Activated CD8-positive, alpha-beta memory T cell treated with anti-CD3 and anti-CD28 coated beads, Interleukin-2, amount 50 U/mL, for 24 hours (primary cell): Measurements from ENCODE around the gene POMGNT2.
"Not testable (repeated sequence)": the region's sequence is repeated elsewhere in the genome, so short reads cannot be mapped to it uniquely, and the experiment has no call there.

Source experiments
- DNase-seq: peaks from one replicate; pipeline ENCODE4 v3.0.0-alpha.2; 2020; ENCODE audit errors: extremely low read depth

POMGNT2 gene

DNA sequence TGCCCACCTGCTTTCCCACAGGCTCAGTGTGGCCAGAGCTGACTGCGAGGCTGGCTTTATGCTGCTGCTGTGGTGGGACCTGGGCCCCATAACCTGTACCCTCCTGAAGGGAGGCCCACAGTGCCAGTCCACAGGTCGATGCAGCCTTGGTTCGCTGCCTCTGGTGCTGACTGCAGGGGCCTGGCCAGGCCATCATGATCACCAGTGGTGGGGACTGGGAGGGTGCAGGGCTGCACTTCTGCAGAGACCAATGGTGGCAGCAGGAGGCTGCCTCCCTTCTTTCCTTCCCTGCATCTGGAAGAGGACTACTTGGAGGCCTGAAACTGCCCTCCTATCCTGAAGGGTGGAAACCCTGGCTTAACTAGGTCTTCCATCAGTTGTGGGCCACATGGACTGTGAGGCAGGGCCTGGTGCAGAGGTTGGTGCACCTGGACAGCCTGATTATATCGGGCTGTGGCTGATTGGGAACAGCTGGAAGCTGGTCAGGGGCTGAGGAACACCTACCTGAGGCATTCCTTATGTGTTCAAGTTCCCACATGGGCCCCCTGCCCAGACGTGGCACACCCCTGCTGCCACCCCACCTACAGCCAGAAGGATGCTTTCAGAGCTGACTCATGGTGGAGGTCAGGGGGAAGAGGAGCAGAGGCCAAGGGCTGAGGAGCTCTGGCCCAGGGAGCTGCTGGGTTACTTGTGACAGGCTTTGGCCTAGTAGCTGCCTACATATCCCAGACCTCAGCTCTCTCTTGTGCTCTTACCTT lies 29.8 kb downstream of the POMGNT2 start:
- DNase-seq = no peak

DNA sequence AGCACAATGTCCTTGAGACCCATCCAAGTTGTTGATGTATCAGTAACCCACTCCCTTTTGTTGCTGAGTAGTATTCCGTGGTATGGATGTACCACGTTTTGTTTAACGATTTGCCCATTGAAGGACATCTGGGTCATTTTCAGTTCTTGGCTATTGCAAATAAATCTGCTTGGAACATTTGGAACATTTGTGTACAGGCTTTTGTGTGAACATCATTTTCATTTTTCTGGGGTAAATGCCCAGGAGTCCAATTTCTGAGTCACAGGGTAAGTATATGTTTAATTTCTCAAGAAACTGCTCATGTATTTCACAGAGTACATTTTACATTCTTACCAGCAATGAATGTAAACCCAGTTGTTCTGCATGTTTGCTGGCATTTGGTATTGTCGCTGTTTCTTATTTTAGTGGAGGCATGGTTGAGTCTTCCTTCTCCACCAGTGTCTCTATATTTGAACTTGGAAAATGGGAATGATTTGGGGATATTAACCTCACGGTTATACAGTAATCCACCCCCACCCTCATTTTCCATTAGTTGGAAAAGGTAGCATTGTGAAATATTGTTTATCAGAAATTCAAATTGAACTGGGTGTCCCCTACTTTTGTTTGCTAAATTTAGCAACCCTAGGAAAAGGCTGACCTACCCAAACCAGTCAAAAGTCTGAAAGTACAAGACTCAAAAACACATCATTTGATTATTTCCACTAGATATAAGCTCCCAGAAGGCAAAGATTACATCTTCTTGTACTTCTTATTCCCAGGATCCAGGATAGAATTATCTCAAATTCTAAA lies 30.8 kb downstream of the POMGNT2 start:
- no peak for DNase-seq

DNA sequence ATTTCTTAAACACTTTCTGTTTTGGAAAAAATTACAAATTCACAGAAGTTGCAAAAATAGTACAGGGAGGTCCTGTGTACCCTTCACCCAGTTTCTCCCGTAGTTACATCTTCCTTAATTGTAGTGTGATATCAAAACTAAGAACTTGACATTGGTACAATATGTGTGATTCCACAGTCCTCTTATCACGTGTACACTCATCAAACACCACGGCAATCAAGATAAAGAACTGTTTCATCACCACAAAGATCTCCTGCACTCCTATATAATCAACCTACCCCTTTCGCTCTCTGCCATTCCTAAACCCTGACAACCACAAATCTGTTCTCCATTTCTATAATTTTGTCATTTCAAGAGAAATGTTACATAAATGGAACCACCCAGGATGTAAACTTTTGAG lies 31.4 kb downstream of the POMGNT2 start:
- no peak for DNase-seq

DNA sequence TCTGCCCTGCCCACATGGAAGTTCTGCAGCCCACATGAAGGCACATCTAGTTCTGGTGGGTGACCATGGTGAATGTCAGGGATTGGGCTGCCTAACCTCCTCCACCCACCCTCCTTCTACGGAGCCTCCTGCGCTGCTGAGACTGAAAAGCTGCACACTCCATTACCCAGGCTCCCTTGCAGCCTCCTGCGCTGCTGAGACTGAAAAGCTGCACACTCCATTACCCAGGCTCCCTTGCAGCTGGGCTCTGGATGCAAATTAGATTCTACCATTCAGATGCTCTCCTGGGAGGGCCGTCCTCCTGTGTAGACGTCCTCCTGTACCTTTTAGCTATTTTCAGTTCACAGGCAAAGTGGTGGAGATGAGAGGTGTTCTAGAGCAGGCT lies 32.1 kb downstream of the POMGNT2 start:
- no peak for DNase-seq

DNA sequence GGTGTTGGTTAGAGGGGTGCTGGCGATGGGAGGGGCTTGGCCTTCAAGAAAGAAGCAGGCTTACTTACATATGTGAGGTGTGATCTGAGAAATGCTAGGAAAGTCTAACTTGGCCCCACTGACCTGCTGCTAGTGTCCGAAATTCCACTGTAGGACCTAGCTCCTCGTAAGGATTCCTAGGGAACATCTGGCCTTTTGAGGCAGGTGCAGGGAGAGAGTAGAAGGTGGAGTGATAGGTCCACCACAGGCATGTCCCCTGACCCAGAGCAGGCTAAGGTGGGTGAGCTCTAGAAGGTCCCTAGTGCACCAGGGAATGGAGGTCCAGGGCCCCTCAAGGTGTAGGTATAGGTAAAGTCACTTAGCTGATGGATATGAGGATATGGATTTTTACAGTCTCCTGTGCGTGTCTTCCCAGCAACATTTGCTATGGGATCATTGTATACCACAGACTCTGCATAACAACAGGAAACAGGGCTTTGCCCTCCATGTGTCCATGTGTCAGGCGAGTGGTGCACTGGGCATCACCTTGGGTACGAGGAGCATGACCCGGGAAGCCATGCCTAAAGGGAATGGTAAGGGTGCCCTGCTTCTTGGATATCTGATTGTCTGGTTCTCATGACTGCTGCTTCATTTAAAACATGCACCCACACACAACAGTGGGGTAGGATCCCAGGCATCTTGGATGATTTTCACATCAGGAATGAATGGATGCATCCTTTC lies 32.6 kb downstream of the POMGNT2 start:
- DNase-seq = no peak

DNA sequence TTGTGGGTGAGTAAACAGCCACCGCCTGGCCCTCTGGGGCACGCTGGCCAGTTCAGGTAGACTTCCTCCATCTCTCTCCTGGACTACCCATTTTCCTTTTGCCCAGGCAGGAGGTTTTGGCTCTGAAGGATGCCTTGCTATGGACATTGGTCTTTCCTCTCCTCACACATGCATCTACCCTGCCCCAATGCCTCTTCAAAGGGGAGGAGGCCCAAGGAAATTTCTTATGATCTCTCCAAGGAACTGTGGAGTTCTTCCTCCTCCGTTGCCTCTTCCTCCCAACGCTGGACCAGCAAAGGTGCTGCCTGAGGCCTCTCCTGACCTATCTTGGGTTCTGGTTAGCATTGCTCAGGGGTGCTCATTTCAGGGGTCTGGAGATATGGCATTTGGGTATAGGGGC lies 33.5 kb downstream of the POMGNT2 start:
- DNase-seq = no peak

DNA sequence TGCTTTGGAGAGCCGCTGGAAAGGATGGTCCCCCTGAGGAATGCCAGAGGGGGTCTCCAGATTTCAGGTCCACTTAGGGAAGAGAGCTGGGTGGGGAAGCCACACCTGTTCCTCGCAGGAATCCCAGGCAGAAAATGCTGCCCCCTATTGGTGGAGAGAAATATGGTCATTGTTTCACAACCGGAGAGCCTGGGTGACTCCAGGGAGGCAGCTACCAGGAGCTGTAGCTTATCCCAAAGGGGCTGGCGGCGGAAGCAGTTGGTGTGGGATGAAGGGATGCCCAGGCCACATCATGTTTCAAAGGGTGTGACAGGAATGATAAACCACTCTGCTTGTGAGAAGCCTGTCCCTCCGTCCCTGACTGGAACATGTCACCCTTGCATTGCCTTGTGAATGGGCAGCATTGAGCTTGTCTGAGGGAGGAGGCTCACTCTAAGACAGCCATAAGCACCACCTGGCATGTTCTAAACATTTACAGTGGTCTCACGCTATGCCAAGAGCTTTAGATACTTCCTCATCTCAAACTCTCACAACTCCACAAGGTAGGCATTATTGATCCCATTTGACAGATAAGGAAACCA lies 34.5 kb downstream of the POMGNT2 start:
- no peak for DNase-seq

DNA sequence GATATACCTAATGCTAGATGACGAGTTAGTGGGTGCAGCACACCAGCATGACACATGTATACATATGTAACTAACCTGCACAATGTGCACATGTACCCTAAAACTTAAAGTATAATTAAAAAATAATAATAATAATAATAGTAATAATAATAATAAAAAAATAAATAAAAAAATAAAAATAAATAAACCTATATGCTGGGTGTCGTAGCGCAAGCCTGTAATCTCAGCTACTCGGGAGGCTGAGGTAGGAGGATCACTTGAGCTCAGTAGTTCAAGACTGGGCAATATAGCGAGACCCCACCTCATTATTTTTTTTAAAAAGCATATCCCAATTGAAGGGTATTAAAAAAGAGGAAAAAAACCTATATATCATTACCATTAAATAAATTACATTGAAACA lies 35.2 kb downstream of the POMGNT2 start:
- DNase-seq = not testable (repeated sequence)

DNA sequence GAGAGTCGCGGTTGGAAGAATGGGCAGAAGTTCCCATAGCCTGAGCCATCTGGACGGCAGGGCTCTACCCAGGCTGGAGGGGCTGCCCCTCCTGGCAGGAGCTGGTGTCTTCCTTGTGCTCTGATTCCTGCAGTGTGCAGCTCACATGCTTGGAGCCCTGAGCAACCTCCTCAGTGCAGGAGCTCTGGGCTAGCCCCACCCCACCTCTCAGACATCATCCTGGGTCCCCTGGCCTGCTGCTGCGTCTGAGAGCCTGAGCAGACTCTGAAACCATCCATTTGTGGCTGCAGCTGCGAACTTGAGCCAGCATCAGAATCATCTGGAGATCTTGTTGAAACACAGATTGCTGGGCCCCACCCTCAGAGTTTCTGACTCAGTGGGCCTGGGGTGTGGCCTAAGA lies 42.8 kb downstream of the POMGNT2 start:
- DNase-seq = no peak

DNA sequence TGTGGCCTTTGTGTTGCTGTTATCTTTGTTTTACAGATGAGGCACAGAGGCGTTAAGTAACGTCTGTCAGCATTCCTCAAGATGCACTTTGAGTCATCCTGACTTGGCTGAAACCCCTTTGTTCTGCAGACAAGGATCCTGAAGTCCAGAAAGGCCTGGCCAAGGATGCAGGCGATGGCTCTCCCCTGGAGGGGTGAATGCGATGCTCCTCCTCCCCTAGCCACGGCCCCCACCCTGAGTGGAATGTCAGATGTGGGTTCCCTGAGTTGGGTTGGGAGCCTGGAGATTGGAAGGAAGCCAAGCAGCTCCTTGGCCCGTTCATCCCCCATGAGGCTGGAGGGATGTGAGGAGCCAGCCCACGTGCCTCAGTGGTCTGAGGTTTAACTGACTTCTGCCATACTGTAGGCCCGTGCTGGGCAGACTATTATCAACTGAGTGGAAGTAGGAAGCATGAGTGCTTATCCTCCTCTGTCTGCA lies 43.3 kb downstream of the POMGNT2 start:
- DNase-seq = no peak

DNA sequence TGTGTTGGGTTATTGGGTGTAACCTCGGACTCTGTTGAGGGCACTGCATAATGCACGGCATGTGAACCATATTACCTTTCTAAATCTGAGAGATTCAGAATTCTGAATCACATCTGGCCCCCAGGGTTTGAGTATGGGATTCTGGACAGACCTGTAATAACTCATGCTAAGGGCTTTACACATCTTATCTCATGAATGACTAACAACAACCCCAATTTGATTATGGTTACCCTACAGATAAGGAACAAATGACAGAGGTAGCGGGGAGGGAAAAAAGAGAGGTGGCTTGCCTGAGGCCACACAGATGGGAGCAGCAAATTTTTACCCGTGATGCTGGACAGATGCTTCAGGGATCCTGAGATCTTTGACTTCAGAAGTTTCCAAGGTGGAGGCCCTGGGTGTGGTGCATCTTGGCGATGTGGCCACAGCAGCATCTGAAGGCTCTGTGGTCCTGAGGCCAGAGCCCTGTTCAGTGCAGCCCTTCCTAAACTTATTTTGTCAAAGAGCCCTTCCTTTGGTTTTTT lies 43.8 kb downstream of the POMGNT2 start:
- DNase-seq = no peak

DNA sequence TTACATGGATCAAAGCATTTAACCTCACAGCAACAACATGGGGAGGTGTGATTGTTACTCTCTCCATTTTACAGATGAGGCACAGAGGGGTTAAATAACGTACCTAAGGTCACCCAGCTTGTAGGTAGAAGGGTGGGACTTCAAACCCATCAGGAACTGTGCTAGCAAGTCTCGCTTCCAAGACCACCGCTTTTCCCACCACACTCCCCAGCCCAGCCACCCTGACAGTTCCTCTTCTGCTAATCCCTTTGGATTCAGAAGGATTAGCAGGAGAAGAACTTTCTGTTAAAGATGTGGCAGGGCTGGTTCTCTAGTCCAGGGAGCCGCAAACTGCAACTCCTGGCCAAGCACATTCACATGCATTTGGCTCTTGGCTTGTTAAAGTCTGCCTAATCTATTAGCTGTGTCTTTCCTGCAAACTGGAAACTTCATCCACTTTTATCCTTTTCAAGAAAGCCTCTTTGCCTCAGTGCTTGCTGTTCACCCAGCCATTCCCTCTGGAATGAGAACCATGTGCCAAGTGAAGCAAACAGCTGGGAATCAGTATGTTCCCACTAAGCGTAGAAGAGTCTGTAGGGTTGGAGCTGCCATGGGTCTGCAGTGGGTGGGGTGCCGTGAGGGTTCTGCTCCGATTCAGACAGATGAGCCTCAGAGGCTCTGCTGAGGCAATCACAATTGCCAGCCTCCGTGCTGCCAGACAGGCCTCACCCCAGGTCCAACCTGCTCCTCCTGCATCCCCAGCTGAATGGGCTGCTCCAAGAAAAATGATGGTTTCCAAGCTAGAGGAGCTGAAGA lies 44.6 kb downstream of the POMGNT2 start:
- DNase-seq = no peak

DNA sequence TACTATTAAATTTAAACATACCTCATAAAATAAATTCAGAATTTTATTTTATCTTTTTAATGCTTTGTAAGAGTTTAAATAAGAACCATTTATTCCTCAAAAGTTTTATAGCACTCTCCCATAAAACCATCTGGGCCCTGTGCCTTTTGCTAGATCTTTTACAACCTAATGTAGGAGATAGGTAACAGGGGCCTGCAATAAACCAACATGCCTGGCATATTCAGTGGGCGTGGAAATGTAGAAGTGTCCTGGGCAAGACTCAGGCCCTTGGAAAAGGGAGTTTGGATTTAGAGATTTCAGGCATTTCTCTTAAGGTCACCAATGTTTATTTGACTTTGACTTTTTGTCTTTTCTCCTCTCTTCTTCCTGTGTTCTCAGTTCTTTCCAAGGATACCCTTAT lies 46.4 kb downstream of the POMGNT2 start:
- DNase-seq = no peak

DNA sequence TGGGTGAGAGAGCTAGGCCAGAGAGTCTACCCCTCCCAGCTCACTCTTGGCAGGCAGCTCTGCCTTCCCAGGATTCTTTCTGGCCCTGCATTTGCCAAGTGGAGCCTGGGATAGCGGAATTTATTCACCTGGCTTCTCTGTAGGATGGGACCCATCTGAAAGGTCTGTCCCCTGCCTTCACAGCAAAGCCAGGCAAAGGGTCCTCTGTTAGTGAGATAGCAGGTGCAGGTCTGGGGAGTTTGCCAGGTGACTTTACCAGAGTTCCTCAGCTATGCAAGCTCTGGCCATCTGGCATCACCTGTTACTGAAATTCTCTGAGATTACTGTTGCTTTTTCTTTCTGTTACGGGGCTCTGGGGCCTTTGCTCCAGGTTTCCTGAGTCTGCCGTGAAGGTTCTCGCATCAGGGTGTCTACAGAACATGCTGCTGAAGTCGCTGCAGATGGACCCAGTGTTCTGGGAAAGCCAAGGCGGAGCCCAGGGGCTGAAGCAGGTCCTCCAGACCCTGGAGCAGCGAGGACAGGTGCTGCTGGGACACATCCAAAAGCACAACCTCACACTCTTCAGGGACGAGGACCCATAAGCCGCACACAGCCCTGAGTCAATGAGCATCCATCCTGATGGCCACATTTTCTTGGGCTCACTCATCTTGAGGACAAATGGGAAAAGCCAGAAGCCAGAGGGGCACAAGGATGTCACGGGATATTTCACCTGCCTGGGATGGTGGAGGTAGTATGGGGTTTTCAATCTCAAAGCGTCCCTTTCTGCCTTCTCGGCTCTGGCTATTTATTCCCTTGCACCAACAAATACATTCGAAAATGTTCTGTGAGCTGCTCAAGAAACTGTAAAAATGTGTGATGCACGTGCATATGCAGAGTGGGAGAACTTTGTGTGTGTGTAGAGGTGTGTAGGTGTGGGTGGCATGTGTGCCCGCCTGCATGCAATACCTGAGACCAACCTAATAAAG lies 49.8 kb downstream of the POMGNT2 start:
- no peak for DNase-seq

DNA sequence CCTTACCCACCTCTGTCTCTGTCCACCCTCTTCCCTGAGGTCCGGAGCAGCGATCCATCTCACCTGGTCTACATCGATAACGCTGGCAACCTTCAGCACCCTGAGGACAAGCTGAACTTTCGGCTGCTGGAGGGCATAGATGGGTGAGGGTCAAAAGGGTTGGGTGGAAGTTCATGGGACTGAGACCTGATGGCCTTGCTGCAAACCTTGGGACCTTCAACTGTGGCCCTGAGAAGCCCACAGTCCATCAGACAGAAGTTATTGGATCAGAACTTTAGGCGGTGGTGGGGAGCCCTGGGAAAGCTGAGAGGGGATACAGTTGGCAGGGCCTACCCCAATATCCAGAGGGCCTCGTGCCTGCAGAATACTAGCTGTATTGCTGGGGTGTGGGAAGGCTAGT lies 50.5 kb downstream of the POMGNT2 start:
- no peak for DNase-seq

DNA sequence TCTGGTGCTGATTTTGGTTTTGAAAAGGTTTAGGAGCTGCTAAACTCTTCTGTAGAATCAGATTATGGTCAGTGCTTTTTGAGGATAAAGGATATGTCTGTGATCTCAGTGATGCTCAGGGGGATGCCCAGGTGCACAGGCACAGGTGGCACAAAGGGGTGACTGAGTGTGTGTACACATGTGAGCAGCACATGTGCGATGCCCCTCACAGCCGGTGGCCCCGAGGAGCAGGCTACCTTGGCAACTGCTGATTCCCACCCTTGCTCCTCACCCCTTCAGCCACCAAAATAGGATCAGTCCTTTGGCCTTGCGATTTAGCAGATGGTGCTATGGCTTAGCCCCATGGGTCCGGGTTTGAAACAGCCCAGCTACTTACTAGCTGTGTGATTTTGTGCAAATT lies 51.1 kb downstream of the POMGNT2 start:
- no peak for DNase-seq

DNA sequence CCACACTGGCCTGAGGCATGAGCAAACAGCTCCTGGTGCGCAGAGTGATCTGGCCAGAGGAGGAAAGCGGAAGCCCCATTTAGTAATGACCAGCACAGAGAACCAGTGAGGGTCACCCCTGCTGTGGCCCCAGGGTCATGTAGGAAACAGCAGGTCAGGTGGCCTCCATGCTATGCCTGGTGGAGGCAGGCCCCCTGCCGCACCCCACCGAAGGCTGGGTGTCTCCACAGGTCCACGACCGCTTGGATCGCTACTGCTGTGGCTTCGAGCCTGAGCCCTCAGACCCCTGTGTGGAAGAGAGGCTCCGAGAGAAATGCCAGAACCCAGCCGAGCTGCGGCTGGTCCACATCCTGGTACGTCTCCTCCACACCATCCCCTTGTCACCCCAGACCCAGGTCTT lies 52.6 kb downstream of the POMGNT2 start:
- no peak for DNase-seq

DNA sequence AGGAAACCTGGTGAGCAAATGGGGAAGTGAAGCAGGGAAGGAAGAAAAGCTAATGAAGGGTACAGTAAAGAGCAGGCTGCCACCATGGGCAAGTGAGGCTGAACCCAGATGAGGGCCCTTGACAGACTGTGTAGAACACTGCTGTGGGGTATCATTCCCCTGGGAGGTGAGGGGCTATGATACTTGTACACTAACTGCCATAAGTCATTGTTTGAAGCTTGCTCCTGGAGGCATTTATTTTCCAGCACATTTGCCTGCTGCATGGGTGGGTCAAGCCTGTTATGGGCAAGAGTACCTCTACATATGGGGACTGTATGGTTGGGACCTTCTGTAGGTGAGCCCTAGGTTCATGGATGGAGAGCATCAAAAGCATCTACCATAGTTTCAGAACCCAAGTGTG lies 57.4 kb downstream of the POMGNT2 start:
- DNase-seq = no peak

DNA sequence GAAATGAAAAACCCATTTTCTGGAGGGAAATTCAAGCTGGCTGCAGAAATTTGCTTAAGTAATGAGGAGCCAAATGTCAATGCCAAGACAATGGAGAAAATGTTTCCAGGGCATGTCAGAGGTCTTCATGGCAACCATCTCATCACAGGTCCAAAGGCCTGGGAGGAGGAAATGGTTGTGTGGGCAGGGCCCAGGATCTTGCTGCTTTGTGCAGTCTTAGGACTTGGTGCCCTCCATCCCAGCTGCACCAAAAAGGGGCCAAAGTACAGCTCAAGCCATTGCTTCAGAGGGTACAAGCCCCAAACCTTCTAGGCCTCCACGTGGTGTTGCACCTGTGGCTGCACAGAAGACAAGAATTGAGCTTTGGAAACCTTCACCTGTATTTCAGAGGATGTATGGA lies 59.3 kb downstream of the POMGNT2 start:
- DNase-seq = no peak

DNA sequence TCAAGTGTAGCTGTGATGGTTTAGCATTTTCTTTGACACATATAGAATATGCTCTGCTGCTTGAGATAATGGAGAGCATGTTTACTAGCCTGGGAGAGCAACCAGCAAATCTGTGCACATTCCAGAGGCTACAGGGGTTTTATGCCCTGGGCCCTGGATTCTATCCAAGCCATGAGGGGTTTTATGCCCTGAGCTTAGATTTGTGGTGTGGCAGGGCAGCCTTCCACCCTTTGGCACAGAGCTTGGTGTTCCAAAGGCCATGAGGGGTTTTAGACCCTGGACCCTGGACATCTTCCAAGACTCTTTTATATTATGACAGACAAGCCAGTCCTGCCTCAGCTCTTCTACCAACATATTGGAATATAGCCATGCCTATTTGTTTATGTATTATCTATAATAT lies 60.8 kb downstream of the POMGNT2 start:
- DNase-seq = not testable (repeated sequence)
